ENCODE results near the gene PPFIA3.

GRCh38 chr19:49142866-49143335 lies 23.6 kb downstream of the PPFIA3 start:
- TF ChIP-seq CTCF (IDR thresholded peaks at IDR 0.05; ENCODE audit: low read depth, low read length, missing input control): no peak
- TF ChIP-seq ZBTB33 (IDR thresholded peaks at IDR 0.05): no peak
- no peak for TF ChIP-seq GABPA (IDR thresholded peaks at IDR 0.05 in 1 of 2, conservative IDR thresholded peaks at IDR 0.05 in 1 of 2)
- no peak for TF ChIP-seq REST (IDR thresholded peaks at IDR 0.05)

Data from liver (tissue), 3 donors.